GM19035 (cell line): ENCODE measurements around the gene FOXJ3.

Experiments used
- ATAC-seq: cut with Tn5 transposase; IDR thresholded peaks from one replicate; pipeline ENCODE4 v1.9.1; 2021; ENCODE audit not compliant: unreplicated experiment

Gene FOXJ3

DNA sequence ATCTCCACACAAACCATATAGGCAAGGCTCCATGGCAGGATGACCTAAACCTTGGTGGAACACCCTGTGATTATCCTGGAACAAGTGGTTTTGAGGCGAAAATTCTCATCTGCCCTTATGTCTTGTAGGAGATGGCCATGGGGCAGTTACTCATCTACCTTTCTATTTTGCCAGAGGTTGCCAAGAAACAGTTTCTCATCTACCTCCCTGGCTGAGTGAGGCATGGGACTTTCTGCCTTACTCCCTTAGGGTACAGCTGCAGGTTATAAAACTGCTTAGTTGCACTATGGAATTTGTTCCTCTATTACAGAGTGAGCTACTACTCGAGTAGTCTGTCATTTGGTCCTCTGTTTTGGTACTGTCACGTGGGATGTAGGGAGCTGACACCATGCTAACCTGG is 139.2 kb downstream of the FOXJ3 start:
- no peak for ATAC-seq

DNA sequence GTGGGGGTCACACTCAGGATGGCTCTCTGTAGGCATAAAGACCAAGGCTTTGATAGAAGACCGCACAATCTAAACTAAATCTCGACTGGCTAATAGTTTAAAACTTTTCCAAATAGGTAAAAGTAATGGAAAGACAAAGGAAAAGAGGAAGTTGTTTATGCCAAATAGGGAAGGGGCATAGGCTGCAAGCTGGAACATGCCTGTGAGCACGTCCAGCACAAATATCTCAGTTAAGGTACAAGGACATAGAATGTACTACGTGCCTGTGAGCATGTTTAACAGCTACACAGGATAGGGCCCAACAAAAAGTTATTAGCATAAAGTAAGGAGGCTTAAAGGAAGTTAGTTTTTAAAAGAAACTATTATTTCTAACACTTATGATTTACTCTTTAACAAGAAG is 142.9 kb downstream of the FOXJ3 start:
- no peak for ATAC-seq

- no peak for ATAC-seq
Measured at GRCh38 chr1:42191319-42191718, 143.7 kb downstream of the FOXJ3 start.

- ATAC-seq: no peak
Measured at GRCh38 chr1:42189931-42190853, 144.8 kb downstream of the FOXJ3 start.

DNA sequence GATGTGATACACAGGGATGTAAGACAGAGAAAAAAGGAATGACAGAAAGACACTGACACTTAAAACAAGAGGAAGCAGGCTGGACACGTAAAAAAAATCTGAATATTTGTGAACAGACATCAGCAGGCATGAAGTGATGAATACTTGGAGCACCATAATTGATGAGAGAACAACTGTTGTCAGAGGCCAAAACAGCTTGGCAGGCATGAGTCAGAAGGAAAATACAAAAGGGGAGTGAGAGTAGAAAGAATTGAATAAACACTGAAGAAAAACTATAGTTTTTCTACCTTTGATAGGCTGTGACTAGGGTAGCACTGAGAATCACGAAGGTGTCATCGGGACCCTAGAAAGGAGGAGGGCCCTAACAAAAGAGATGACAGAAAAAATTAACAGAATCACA is 148.9 kb downstream of the FOXJ3 start:
- ATAC-seq: no peak

GRCh38 chr1:42184616-42185015 is 150.4 kb downstream of the FOXJ3 start:
- ATAC-seq: no peak

DNA sequence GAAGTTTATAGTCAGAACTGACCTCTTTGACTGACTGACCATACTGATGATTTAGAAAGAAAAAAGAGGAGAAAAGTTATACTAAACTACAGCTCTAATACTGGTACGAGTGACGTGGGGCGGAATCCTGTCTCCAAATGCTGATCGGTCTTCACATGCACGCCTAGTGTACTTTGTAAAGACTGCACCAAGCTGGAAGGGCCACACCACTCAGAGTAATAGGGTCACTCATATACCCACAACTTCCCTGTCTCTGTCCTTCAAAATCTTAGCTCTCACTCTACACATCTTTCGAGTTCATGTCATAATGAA is 151.1 kb downstream of the FOXJ3 start:
- no peak for ATAC-seq

GRCh38 chr1:42183210-42183956 is 151.7 kb downstream of the FOXJ3 start:
- no peak for ATAC-seq

GRCh38 chr1:42181687-42182086 is 153.3 kb downstream of the FOXJ3 start:
- ATAC-seq: no peak

DNA sequence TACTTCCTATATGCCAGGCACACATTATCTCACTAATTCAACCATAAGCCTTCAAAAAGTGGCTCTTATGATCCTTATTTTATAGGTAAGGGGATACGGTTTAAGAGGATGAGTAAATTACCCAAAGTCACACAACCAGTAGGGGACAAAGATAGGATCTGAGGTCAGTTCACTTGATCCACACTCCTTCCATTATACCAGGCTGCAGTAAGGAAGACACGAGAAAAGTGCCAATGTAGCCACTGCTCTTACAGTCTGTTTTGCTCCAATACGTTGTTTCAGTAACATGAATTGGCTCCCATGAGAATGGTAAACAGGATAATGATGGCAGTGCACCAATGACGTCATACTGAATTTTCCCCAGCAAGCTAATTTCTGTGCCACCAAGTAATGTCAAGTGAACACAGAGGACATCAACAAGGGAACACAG is 155.1 kb downstream of the FOXJ3 start:
- ATAC-seq: no peak

GRCh38 chr1:42179275-42179674 is 155.8 kb downstream of the FOXJ3 start:
- ATAC-seq: no peak

GRCh38 chr1:42178249-42178648 is 156.8 kb downstream of the FOXJ3 start:
- ATAC-seq: no peak

DNA sequence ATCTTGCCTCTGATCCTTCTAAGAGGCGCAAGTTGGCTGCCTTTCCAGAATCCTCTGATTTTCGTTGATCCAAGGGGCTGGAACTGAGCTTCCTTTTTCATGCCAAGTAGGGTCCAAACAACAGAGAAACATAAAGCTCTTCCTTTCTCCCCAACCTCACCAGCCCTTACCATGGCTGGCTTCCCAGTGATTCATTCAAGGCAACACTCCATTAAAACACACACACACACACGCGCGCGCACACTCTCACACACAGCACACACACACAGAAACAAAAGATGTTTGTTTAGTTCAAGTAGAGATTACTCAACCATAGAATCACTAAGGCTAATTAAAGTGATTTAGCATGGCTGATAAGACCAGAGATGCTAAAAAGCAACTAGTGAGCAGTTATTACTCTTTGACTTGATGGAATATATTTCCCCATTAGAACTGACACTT is 157.5 kb downstream of the FOXJ3 start:
- no peak for ATAC-seq

- ATAC-seq: no peak
Measured at GRCh38 chr1:42176902-42177519, 158.0 kb downstream of the FOXJ3 start.

DNA sequence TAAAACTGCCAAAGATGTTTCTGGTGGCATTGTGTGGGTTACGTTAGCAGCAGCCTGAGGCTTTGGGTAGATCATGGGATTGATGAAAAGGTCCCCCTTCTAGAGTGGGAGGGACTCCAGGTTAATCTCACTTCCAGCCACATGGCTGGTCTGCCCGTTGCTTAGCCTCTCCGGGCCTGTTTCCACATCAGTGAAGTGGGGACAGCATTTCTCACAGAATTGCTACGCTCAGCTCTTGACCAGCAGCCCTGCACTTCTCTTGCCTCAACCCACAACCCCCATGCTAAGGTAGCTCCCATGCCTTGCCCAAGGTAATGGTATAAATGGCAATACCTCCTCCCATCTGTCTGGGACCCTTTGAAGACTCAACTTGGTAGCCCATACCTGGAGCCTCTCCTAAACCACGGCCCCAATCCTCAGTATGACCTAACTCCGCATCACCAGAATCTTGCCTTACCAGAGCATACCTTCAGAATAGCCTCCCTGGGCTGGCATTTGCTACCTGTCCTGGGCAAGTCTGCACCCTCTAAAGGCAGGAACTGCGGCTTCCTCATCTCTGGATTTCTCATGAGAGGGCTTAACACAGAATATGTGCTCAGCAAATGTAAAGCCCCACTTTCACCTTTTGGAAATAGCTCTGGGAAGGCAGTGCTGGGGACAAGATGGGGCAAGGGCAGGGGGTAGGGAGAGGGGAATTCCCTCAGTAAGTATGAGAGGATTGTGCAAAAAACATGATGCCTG is 159.6 kb downstream of the FOXJ3 start:
- ATAC-seq: no peak

DNA sequence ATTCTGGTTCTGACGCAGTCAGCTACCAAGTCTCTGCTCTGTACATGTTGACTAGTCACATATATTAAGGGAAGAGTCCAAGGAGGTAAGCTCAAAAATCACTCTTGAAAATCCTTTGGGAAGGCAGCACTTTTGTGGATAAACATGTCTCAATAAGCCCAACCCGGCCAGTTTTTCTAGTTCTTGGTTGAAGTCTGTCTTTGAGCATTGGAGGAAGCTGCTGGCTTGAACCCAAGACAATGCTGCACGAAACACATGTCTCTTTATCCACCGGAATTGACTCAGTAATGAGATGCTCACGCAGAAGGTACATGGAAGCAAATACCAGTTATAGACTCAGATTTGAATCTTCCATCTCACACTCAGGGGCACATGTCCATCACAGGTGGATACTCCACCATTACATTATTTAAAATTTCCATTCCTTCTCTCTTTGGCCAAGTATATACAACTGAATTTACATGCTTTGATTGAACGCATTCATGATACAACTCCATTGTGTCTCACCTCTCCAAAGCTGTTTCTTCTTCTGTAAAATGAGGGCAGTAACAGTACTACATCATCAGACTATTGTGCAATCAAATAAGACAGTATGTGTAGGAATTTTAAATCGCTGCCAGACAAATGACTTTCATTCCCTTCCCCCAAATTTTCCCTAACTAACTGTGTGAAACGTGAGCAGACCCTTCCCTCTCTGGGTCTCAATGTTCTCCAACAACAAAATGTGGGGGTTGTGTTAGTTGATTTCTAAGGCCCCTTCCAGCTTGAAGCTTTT is 160.9 kb downstream of the FOXJ3 start:
- no peak for ATAC-seq

DNA sequence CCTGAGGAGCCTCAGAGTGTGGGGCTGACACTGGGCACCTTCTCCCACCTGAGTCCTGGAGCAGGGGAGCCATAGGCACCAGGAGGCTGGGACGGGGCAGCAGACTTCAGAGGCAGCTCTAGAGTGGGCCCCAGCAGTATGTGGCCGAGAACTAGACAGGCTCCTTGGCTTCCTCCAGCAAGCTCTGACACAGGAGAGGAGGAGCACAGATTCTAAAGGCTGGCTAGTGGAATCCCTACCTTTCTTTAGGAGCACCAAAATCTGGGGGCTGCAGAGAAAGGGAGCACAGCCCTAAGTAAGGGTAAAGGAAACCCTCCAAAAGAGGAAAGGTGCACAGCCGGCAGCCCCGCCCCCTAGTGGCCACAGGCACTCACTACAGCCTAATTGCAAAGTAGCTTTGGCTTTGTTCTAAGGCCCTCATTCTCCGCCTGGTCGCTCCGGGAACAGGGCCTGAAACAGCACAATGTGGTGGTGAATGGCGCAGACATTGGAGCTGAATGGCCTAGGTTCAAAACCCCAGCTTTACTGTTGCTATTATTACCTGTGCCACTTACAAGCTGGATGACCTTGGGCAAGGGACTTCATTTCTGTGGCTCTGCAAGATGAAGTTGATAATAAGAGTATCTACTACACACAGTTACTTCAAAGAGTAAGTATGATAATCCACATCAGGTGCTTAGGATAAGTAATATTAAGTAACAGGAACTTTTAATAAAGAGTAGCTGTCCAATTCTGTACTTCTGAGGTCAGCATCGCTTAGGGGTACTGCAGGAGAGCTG is 161.7 kb downstream of the FOXJ3 start:
- no peak for ATAC-seq

- no peak for ATAC-seq
Measured at GRCh38 chr1:42172381-42173133, 162.5 kb downstream of the FOXJ3 start.
